ENCODE results near the gene MRPS21.

- TF ChIP-seq CTCF (IDR thresholded peaks at IDR 0.05; ENCODE audit: insufficient read depth, low read length, poor library complexity, severe bottlenecking): no peak
- TF ChIP-seq EZH2phosphoT487 (conservative IDR thresholded peaks at IDR 0.05; ENCODE audit: low read length): no peak
Observed at GRCh38 chr1:150322310-150322709, 28.6 kb downstream of the MRPS21 start.

Measured in SU-DHL-6 (cell line).